Measurements from ENCODE around the gene ACLY. TPM values are rescaled to one million over a fixed set of nuclear protein-coding genes. Genes with fewer than 3 reads are reported as not detected.

The ACLY gene
- total RNA-seq, 2 experiments from 2014 or later: 102 to 222 TPM

GRCh38 chr17:41925991-41926590, 7.3 kb upstream of the ACLY start:
- Histone ChIP-seq H3K4me3 (ENCODE audit: low read depth, low read length, poor library complexity, severe bottlenecking) (no peak overlapping the region), H2AFZ (ENCODE audit: low read length) (no peak overlapping the region), H3K79me2 (ENCODE audit: insufficient read depth, low read depth, low read length) (peaks cover 7% of the 10 kb centered on the region; the same call in 1 of the 2 replicates), H3K9me2 (ENCODE audit: insufficient read depth, low read length) (no peaks in the 10 kb centered on the region), H3K4me1 (ENCODE audit: insufficient read depth, low read length, poor library complexity, severe bottlenecking) (peaks cover 29% of the 10 kb centered on the region), H3K4me2 (ENCODE audit: low read length) (no peak overlapping the region), H3K27ac (ENCODE audit: low read depth, low read length, poor library complexity, severe bottlenecking) (no peak overlapping the region), H3K9me3 (ENCODE audit: low read length) (no peaks in the 10 kb centered on the region), H3K36me3 (ENCODE audit: insufficient read depth, low read length) (no peaks in the 10 kb centered on the region), H4K20me1 (ENCODE audit: insufficient read depth, low read length) (no peaks in the 10 kb centered on the region)
- CTCF ChIA-PET (ENCODE audit: unreplicated experiment): no interaction called here
- no TSS peak for BruUV-seq (replicated peaks)
- intact Hi-C loops (cut with micrococcal nuclease; ENCODE audit: unreplicated experiment): no loop called here
- POLR2A ChIA-PET: no interaction called here
- TF ChIP-seq CTCF (conservative IDR thresholded peaks at IDR 0.05; ENCODE audit: low read length) (no peak), EZH2phosphoT487 (IDR thresholded peaks at IDR 0.05; ENCODE audit: borderline replicate concordance, low read depth, low read length) (no peak)
- DNase-seq (ENCODE audit: low spot score): no peak

GRCh38 chr17:41920580-41920955, 1.8 kb upstream of the ACLY start:
- peaks cover 38% of the 10 kb centered on the region for H3K4me1 ChIP-seq (ENCODE audit: insufficient read depth, low read length, poor library complexity, severe bottlenecking)
- H3K4me3 ChIP-seq (ENCODE audit: low read depth, low read length, poor library complexity, severe bottlenecking): no peak overlapping the region
- peaks cover 11% of the 10 kb centered on the region; the same call in 1 of the 2 replicates for H4K20me1 ChIP-seq (ENCODE audit: insufficient read depth, low read length)
- intact Hi-C loops (cut with micrococcal nuclease; ENCODE audit: unreplicated experiment): no loop called here
- no peaks in the 10 kb centered on the region for H3K9me2 ChIP-seq (ENCODE audit: insufficient read depth, low read length)
- no TSS peak for BruUV-seq (replicated peaks)
- TF ChIP-seq EZH2phosphoT487 (IDR thresholded peaks at IDR 0.05; ENCODE audit: borderline replicate concordance, low read depth, low read length): no peak
- no peak for TF ChIP-seq CTCF (conservative IDR thresholded peaks at IDR 0.05; ENCODE audit: low read length)
- ChIA-PET CTCF (ENCODE audit: unreplicated experiment) (no interaction called here), POLR2A (interaction anchor here (0.7 kb wide), 2 partner anchors 159 to 255 kb away, joined by 4 to 5 read pairs; no protein-coding TSS in a partner anchor)
- no peak for DNase-seq (ENCODE audit: low spot score)
- H3K79me2 ChIP-seq (ENCODE audit: insufficient read depth, low read depth, low read length): peaks cover 32% of the 10 kb centered on the region
- no peak overlapping the region for H2AFZ ChIP-seq (ENCODE audit: low read length)
- no peak overlapping the region for H3K4me2 ChIP-seq (ENCODE audit: low read length)
- H3K36me3 ChIP-seq (ENCODE audit: insufficient read depth, low read length): peaks cover 10% of the 10 kb centered on the region; the same call in 1 of the 2 replicates
- no peak overlapping the region for H3K27ac ChIP-seq (ENCODE audit: low read depth, low read length, poor library complexity, severe bottlenecking)
- no peaks in the 10 kb centered on the region for H3K9me3 ChIP-seq (ENCODE audit: low read length)

GRCh38 chr17:41919840-41920579, 1.3 kb upstream of the ACLY start:
- Histone ChIP-seq H2AFZ (ENCODE audit: low read length) (peak overlapping the region; percentile 72; the same call in 1 of the 2 replicates), H3K27ac (ENCODE audit: low read depth, low read length, poor library complexity, severe bottlenecking) (no peak overlapping the region), H3K4me1 (ENCODE audit: insufficient read depth, low read length, poor library complexity, severe bottlenecking) (peaks cover 37% of the 10 kb centered on the region), H3K79me2 (ENCODE audit: insufficient read depth, low read depth, low read length) (peaks cover 37% of the 10 kb centered on the region), H3K9me2 (ENCODE audit: insufficient read depth, low read length) (no peaks in the 10 kb centered on the region), H3K9me3 (ENCODE audit: low read length) (no peaks in the 10 kb centered on the region), H3K4me2 (ENCODE audit: low read length) (peak overlapping the region; percentile 80; the same call in 1 of the 2 replicates), H3K36me3 (ENCODE audit: insufficient read depth, low read length) (peaks cover 16% of the 10 kb centered on the region; the same call in 1 of the 2 replicates), H4K20me1 (ENCODE audit: insufficient read depth, low read length) (peaks cover 12% of the 10 kb centered on the region; the same call in 1 of the 2 replicates), H3K4me3 (ENCODE audit: low read depth, low read length, poor library complexity, severe bottlenecking) (peak overlapping the region; percentile 83)
- ChIA-PET CTCF (ENCODE audit: unreplicated experiment) (no interaction called here), POLR2A (no interaction called here)
- intact Hi-C loops (cut with micrococcal nuclease; ENCODE audit: unreplicated experiment): loop anchor here (5.0 kb wide), 1 partner anchor 42 kb away; no protein-coding TSS in a partner anchor
- DNase-seq (ENCODE audit: low spot score): no peak
- no peak for TF ChIP-seq CTCF (conservative IDR thresholded peaks at IDR 0.05; ENCODE audit: low read length)
- no peak for TF ChIP-seq EZH2phosphoT487 (IDR thresholded peaks at IDR 0.05; ENCODE audit: borderline replicate concordance, low read depth, low read length)
- BruUV-seq (replicated peaks): no TSS peak
